ENCODE results near the gene TBL1XR1. TPM values are rescaled to one million over a fixed set of nuclear protein-coding genes. Genes with fewer than 3 reads are reported as not detected.

TBL1XR1 gene
- total and polyA plus RNA-seq, 2 of the 8 experiments (the other 6 are each of a cell fraction or from before 2014, with no cell fraction given), result 28.1 to 147 TPM

GRCh38 chr3:177026505-177027277 lies 170.6 kb downstream of the TBL1XR1 start (continued):
- TF ChIP-seq SUZ12 (IDR thresholded peaks at IDR 0.05; ENCODE audit: low read length) (no peak), BCL11A (IDR thresholded peaks at IDR 0.05; ENCODE audit: low read depth in 2 of 2, low read length in 2 of 2) (no peak), POU5F1 (IDR thresholded peaks at IDR 0.05; ENCODE audit: low read depth, low read length) (no peak), CHD2 (IDR thresholded peaks at IDR 0.05; ENCODE audit: low read length) (no peak), ATF3 (IDR thresholded peaks at IDR 0.05; ENCODE audit: insufficient read depth, low read depth, low read length) (no peak), RBBP5 (IDR thresholded peaks at IDR 0.05; ENCODE audit: borderline replicate concordance, low read depth, low read length) (no peak)

Measured in H1 (cell line).